ENCODE measurements around the gene MRC1. TPM values are rescaled to one million over a fixed set of nuclear protein-coding genes. Genes with fewer than 3 reads are reported as not detected.
A peak's percentile ranks its signal among the peaks of the same experiment; 100 is the strongest.

The MRC1 gene
- polyA plus RNA-seq, 2 of the 4 experiments (the other 2 are of a cell fraction), result not detected

GRCh38 chr10:17805921-17806577 is 3.1 kb upstream of the MRC1 start:
- no peaks in the 10 kb centered on the region for H3K4me1 ChIP-seq
- no peak overlapping the region for H3K27ac ChIP-seq
- ATAC-seq, result peak; percentile 89 to 94
- no peak overlapping the region for H3K4me2 ChIP-seq
- DNase-seq (ENCODE audit: low read depth in 1 of 2, low spot score in 1 of 2), result peak in 1 of 2 experiments; percentile 31
- POLR2A ChIA-PET, result no interaction called here
- FAIRE-seq, result no peak
- WGBS (ENCODE audit: missing lambda C conversion rate), result 54% methylated on average over 7 of the region's 7 CpGs
- no peak for TF ChIP-seq HDAC2 (IDR thresholded peaks at IDR 0.05)
- TF ChIP-seq RAD21 (conservative IDR thresholded peaks at IDR 0.05 in 1 of 2, IDR thresholded peaks at IDR 0.05 in 1 of 2), result peak; percentile 27 to 57; a peak in 2 of 5 replicates
- TF ChIP-seq, protein P1, sequence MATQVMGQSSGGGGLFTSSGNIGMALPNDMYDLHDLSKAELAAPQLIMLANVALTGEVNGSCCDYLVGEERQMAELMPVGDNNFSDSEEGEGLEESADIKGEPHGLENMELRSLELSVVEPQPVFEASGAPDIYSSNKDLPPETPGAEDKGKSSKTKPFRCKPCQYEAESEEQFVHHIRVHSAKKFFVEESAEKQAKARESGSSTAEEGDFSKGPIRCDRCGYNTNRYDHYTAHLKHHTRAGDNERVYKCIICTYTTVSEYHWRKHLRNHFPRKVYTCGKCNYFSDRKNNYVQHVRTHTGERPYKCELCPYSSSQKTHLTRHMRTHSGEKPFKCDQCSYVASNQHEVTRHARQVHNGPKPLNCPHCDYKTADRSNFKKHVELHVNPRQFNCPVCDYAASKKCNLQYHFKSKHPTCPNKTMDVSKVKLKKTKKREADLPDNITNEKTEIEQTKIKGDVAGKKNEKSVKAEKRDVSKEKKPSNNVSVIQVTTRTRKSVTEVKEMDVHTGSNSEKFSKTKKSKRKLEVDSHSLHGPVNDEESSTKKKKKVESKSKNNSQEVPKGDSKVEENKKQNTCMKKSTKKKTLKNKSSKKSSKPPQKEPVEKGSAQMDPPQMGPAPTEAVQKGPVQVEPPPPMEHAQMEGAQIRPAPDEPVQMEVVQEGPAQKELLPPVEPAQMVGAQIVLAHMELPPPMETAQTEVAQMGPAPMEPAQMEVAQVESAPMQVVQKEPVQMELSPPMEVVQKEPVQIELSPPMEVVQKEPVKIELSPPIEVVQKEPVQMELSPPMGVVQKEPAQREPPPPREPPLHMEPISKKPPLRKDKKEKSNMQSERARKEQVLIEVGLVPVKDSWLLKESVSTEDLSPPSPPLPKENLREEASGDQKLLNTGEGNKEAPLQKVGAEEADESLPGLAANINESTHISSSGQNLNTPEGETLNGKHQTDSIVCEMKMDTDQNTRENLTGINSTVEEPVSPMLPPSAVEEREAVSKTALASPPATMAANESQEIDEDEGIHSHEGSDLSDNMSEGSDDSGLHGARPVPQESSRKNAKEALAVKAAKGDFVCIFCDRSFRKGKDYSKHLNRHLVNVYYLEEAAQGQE (IDR thresholded peaks at IDR 0.05), result no peak
- TF ChIP-seq, protein P2, sequence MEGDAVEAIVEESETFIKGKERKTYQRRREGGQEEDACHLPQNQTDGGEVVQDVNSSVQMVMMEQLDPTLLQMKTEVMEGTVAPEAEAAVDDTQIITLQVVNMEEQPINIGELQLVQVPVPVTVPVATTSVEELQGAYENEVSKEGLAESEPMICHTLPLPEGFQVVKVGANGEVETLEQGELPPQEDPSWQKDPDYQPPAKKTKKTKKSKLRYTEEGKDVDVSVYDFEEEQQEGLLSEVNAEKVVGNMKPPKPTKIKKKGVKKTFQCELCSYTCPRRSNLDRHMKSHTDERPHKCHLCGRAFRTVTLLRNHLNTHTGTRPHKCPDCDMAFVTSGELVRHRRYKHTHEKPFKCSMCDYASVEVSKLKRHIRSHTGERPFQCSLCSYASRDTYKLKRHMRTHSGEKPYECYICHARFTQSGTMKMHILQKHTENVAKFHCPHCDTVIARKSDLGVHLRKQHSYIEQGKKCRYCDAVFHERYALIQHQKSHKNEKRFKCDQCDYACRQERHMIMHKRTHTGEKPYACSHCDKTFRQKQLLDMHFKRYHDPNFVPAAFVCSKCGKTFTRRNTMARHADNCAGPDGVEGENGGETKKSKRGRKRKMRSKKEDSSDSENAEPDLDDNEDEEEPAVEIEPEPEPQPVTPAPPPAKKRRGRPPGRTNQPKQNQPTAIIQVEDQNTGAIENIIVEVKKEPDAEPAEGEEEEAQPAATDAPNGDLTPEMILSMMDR (IDR thresholded peaks at IDR 0.05), result 0 out of 3 replicates have a peak, but pooled peaks have one; percentile 14
- TF ChIP-seq SREBF2 (IDR thresholded peaks at IDR 0.05), result no peak
- no peak for TF ChIP-seq CBX2 (IDR thresholded peaks at IDR 0.05; ENCODE audit: borderline replicate concordance, low read depth)
- TF ChIP-seq, protein P3, sequence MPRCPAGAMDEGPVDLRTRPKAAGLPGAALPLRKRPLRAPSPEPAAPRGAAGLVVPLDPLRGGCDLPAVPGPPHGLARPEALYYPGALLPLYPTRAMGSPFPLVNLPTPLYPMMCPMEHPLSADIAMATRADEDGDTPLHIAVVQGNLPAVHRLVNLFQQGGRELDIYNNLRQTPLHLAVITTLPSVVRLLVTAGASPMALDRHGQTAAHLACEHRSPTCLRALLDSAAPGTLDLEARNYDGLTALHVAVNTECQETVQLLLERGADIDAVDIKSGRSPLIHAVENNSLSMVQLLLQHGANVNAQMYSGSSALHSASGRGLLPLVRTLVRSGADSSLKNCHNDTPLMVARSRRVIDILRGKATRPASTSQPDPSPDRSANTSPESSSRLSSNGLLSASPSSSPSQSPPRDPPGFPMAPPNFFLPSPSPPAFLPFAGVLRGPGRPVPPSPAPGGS (IDR thresholded peaks at IDR 0.05), result no peak
- no peak for TF ChIP-seq EP300 (IDR thresholded peaks at IDR 0.05)
- no peak for TF ChIP-seq RARB (CRISPR knock-in tag; IDR thresholded peaks at IDR 0.05)
- TF ChIP-seq, protein P4, sequence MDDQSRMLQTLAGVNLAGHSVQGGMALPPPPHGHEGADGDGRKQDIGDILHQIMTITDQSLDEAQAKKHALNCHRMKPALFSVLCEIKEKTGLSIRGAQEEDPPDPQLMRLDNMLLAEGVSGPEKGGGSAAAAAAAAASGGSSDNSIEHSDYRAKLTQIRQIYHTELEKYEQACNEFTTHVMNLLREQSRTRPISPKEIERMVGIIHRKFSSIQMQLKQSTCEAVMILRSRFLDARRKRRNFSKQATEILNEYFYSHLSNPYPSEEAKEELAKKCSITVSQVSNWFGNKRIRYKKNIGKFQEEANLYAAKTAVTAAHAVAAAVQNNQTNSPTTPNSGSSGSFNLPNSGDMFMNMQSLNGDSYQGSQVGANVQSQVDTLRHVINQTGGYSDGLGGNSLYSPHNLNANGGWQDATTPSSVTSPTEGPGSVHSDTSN (IDR thresholded peaks at IDR 0.05), result no peak
- TF ChIP-seq, protein P5, sequence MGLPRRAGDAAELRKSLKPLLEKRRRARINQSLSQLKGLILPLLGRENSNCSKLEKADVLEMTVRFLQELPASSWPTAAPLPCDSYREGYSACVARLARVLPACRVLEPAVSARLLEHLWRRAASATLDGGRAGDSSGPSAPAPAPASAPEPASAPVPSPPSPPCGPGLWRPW (IDR thresholded peaks at IDR 0.05), result no peak
- no peak for TF ChIP-seq E2F6 (IDR thresholded peaks at IDR 0.05; ENCODE audit: borderline replicate concordance, low read depth)
- TF ChIP-seq TFCP2L1 (CRISPR knock-in tag; IDR thresholded peaks at IDR 0.05), result no peak
- no peak for TF ChIP-seq MAZ (IDR thresholded peaks at IDR 0.05; ENCODE audit: borderline replicate concordance, low read depth, low read length)
- H3K4me3 ChIP-seq, result no peak overlapping the region
- CTCF ChIA-PET, result interaction anchor here (1.5 kb wide), 1 partner anchor 10 kb away, joined by 3 read pairs; no protein-coding TSS in a partner anchor
- H3K9me3 ChIP-seq, result no peaks in the 10 kb centered on the region

DNA sequence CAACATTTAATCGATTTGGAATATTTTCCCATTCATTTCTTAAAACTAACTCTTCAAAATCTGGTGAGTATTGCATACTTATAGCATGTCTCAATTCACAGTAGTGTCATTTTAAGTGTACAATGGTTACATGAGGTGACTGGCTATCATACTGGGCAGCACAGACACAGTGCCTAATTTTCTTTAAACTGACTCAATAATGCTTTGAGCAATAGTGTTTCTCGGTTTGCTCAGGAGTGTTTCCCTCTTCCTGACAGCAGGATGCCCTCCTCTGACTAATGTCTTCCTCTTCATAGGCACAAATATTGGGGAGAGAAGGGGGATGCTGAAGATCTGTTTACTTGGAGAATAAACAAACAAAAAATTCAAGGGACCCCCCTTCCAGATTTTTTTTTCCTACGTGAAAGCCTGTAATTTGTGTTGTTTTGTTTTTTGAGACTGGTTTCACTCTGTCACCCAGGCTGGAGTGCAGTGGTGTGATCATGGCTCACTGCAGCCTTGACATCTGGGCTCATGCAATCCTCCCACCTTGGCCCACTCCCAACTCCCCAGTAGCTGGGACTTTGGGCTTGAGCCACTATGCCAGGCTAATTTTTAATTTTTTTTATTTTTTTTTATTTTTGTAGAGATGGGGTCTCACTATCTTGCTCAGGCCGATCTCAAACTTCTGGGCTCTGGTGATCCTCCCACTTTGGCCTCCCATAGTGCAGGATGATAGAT is 2.2 kb downstream of the MRC1 start:
- Histone ChIP-seq H3K4me3 (no peak overlapping the region), H3K4me1 (no peaks in the 10 kb centered on the region), H3K27ac (no peak overlapping the region), H3K9me3 (no peaks in the 10 kb centered on the region), H3K4me2 (no peak overlapping the region)
- TF ChIP-seq ESRRA (IDR thresholded peaks at IDR 0.05; ENCODE audit: borderline replicate concordance, low read length), result no peak
- TF ChIP-seq KDM1A (IDR thresholded peaks at IDR 0.05; ENCODE audit: low read depth), result no peak
- TF ChIP-seq JUNB (IDR thresholded peaks at IDR 0.05), result no peak
- no peak for TF ChIP-seq MYC (IDR thresholded peaks at IDR 0.05; ENCODE audit: borderline replicate concordance, low read length)
- TF ChIP-seq JUN (IDR thresholded peaks at IDR 0.05), result no peak
- TF ChIP-seq PHF8 (IDR thresholded peaks at IDR 0.05; ENCODE audit: borderline replicate concordance, low read depth), result no peak
- no peak for TF ChIP-seq SREBF2 (IDR thresholded peaks at IDR 0.05)
- no peak for TF ChIP-seq HOXA7 (CRISPR knock-in tag; IDR thresholded peaks at IDR 0.05)
- no peak for TF ChIP-seq NR3C1 (IDR thresholded peaks at IDR 0.05)
- no peak for TF ChIP-seq RCOR1 (IDR thresholded peaks at IDR 0.05; ENCODE audit: low read depth, low read length)
- no peak for TF ChIP-seq MAZ (IDR thresholded peaks at IDR 0.05; ENCODE audit: borderline replicate concordance, low read depth, low read length)
- TF ChIP-seq EP300 (IDR thresholded peaks at IDR 0.05), result no peak
- no peak for FAIRE-seq
- ATAC-seq, result no peak
- no peak for DNase-seq (ENCODE audit: low read depth in 1 of 2, low spot score in 1 of 2)
- ChIA-PET POLR2A (no interaction called here), CTCF (no interaction called here)
- WGBS (ENCODE audit: missing lambda C conversion rate), result 59% methylated on average over 4 of the region's 4 CpGs
